H9 (cell line): ENCODE results near the gene DAB2IP. TPM values are rescaled to one million over a fixed set of nuclear protein-coding genes. Genes with fewer than 3 reads are reported as not detected.
A peak's percentile ranks its signal among the peaks of the same experiment; 100 is the strongest.

Experiments used
- DNase-seq: peaks from one replicate; pipeline ENCODE4 v3.0.0-alpha.2; 2017
- H2AFZ ChIP-seq: one replicate; pipeline ENCODE4 v1.6.1; 2013; ENCODE audit warnings: mild to moderate bottlenecking, low read length, control low read depth, moderate library complexity
- H2AK5ac ChIP-seq: 2 replicates; pipeline ENCODE4 v1.6.1; 2013; ENCODE audit warnings: low read length, control low read depth, mixed read lengths; ENCODE audit not compliant: insufficient read length
- H2BK120ac ChIP-seq: one replicate; pipeline ENCODE4 v1.6.1; 2013; ENCODE audit warnings: low read depth, mild to moderate bottlenecking, low read length, control low read depth, inconsistent platforms; ENCODE audit not compliant: poor library complexity, severe bottlenecking
- H2BK12ac ChIP-seq: 2 replicates; pipeline ENCODE4 v1.6.1; 2013; ENCODE audit warnings: low read length, control low read depth, mixed read lengths, low read depth; ENCODE audit not compliant: insufficient read length
- H2BK15ac ChIP-seq: 2 replicates; pipeline ENCODE4 v1.6.1; 2013; ENCODE audit warnings: low read depth, low read length, control low read depth
- H2BK20ac ChIP-seq: one replicate; pipeline ENCODE4 v1.6.1; 2013; ENCODE audit warnings: low read depth, mild to moderate bottlenecking, low read length, control low read depth, inconsistent platforms; ENCODE audit not compliant: poor library complexity, severe bottlenecking
- H2BK5ac ChIP-seq: 2 replicates; pipeline ENCODE4 v1.6.1; 2013; ENCODE audit warnings: low read length, control low read depth, mixed read lengths; ENCODE audit not compliant: insufficient read length
- H3K14ac ChIP-seq: 2 replicates; pipeline ENCODE4 v1.6.1; 2013; ENCODE audit warnings: low read length, control low read depth; ENCODE audit not compliant: insufficient read depth
- H3K18ac ChIP-seq: 2 replicates; pipeline ENCODE4 v1.6.1; 2013; ENCODE audit warnings: low read depth, mild to moderate bottlenecking, mixed read lengths, low read length, control low read depth; ENCODE audit not compliant: insufficient read length
- H3K23ac ChIP-seq: 2 replicates; pipeline ENCODE4 v1.6.1; 2013; ENCODE audit warnings: low read length, control low read depth, mixed read lengths, low read depth; ENCODE audit not compliant: insufficient read length
- H3K23me2 ChIP-seq: 2 replicates; pipeline ENCODE4 v1.6.1; 2013; ENCODE audit warnings: low read depth, mild to moderate bottlenecking, mixed read lengths, low read length, control low read depth; ENCODE audit not compliant: insufficient read length, poor library complexity, severe bottlenecking
- H3K27ac ChIP-seq: 2 replicates; pipeline ENCODE4 v1.5.1; 2013; ENCODE audit warnings: low read length, control low read depth, mixed read lengths, low read depth; ENCODE audit not compliant: insufficient read length
- H3K27me3 ChIP-seq: 2 replicates; pipeline ENCODE4 v1.6.1; 2013; ENCODE audit warnings: low read length, control low read depth, inconsistent platforms; ENCODE audit not compliant: insufficient read depth
- H3K4ac ChIP-seq: 2 replicates; pipeline ENCODE4 v1.6.1; 2013; ENCODE audit warnings: low read depth, mild to moderate bottlenecking, control low read depth, inconsistent platforms, low read length, moderate library complexity
- H3K4me1 ChIP-seq: 2 replicates; pipeline ENCODE4 v1.6.1; 2013; ENCODE audit warnings: low read length, control low read depth, inconsistent platforms; ENCODE audit not compliant: insufficient read depth
- H3K4me2 ChIP-seq: 2 replicates; pipeline ENCODE4 v1.6.1; 2013; ENCODE audit warnings: low read length, control low read depth, mixed read lengths; ENCODE audit not compliant: insufficient read length, insufficient read depth
- H3K56ac ChIP-seq: 2 replicates; pipeline ENCODE4 v1.6.1; 2013; ENCODE audit warnings: low read depth, mild to moderate bottlenecking, mixed read lengths, low read length, control low read depth; ENCODE audit not compliant: insufficient read length
- H3K79me1 ChIP-seq: 2 replicates; pipeline ENCODE4 v1.6.1; 2013; ENCODE audit warnings: low read depth, mild to moderate bottlenecking, moderate library complexity, low read length, control low read depth, inconsistent platforms; ENCODE audit not compliant: insufficient read depth, poor library complexity, severe bottlenecking
- H3K79me2 ChIP-seq: 2 replicates; pipeline ENCODE4 v1.6.1; 2013; ENCODE audit warnings: low read length, control low read depth, inconsistent platforms; ENCODE audit not compliant: insufficient read depth
- H3K9ac ChIP-seq: 2 replicates; pipeline ENCODE4 v1.6.1; 2013; ENCODE audit warnings: low read length, control low read depth, mixed read lengths; ENCODE audit not compliant: insufficient read length; ENCODE audit errors: extremely low read depth
- H3K9me3 ChIP-seq: one replicate; pipeline ENCODE4 v1.6.1; 2013; ENCODE audit warnings: low read depth, low read length, inconsistent platforms; ENCODE audit not compliant: control insufficient read depth
- H3T11ph ChIP-seq: one replicate; pipeline ENCODE4 v1.6.1; 2013; ENCODE audit warnings: mild to moderate bottlenecking, low read length, control low read depth, inconsistent platforms
- H4K20me1 ChIP-seq: one replicate; pipeline ENCODE4 v1.6.1; 2013; ENCODE audit not compliant: control insufficient read depth, insufficient read length, insufficient read depth
- H4K5ac ChIP-seq: 2 replicates; pipeline ENCODE4 v1.6.1; 2013; ENCODE audit warnings: low read depth, mild to moderate bottlenecking, mixed read lengths, low read length, control low read depth; ENCODE audit not compliant: insufficient read length
- H4K8ac ChIP-seq: replicated peaks from 2 replicates; pipeline ENCODE4 v1.6.1; 2013; ENCODE audit warnings: low read length, control low read depth, mixed read lengths, low read depth; ENCODE audit not compliant: insufficient read length
- H4K91ac ChIP-seq: 2 replicates; pipeline ENCODE4 v1.6.1; 2013; ENCODE audit warnings: low read depth, mild to moderate bottlenecking, moderate library complexity, mixed read lengths, low read length, control low read depth; ENCODE audit not compliant: insufficient read length
- H3K27ac Mint-ChIP-seq, 3 experiments: 2 replicates in 2 of 3; 3 replicates in 1 of 3; pipeline ENCODE4 v1.8.0; 2020 to 2021; ENCODE audit warnings: mixed read lengths in 3 of 3, mild to moderate bottlenecking in 1 of 3, moderate library complexity in 1 of 3
- H3K27me3 Mint-ChIP-seq: 2 replicates; pipeline ENCODE4 v1.8.0; 2021; ENCODE audit warnings: low read depth, mild to moderate bottlenecking, moderate library complexity, mixed read lengths
- H3K36me3 Mint-ChIP-seq, 3 experiments: 2 replicates in 2 of 3; 3 replicates in 1 of 3; pipeline ENCODE4 v1.8.0; 2020 to 2021; ENCODE audit warnings: low read depth in 3 of 3, mixed read lengths in 3 of 3; ENCODE audit not compliant: insufficient read depth in 1 of 3
- H3K4me1 Mint-ChIP-seq, 2 experiments: 2 replicates each; pipeline ENCODE4 v1.8.0; 2020; ENCODE audit warnings: mixed read lengths in 2 of 2
- H3K4me3 Mint-ChIP-seq, 2 experiments: 2 replicates in 1 of 2; 3 replicates in 1 of 2; pipeline ENCODE4 v1.8.0; 2020 to 2021; ENCODE audit warnings: mild to moderate bottlenecking in 2 of 2, mixed read lengths in 2 of 2, moderate library complexity in 1 of 2
- H3K9me3 Mint-ChIP-seq, 2 experiments: 2 replicates in 1 of 2; 3 replicates in 1 of 2; pipeline ENCODE4 v1.8.0; 2020; ENCODE audit warnings: mild to moderate bottlenecking in 2 of 2, mixed read lengths in 2 of 2, moderate library complexity in 1 of 2
- CTCF ChIP-seq: fragments of 200-600 bp; sonication (generic); conservative IDR thresholded peaks from 3 replicates; pipeline ENCODE4 v1.8.0; 2021; ENCODE audit warnings: antibody characterized with exemption, mild to moderate bottlenecking
- WGBS: extraction: QIAGEN DNeasy Blood & Tissue Kit; methylation state at CpG from one replicate; pipeline ENCODE4 v1.1.7; 2013; ENCODE audit warnings: missing lambda C conversion rate, low lambda C conversion rate, mixed read lengths; ENCODE audit not compliant: insufficient read length; ENCODE audit errors: extremely low coverage; 5-methylcytosine and 5-hydroxymethylcytosine counted together
- total RNA-seq: library from RNA; stranded (reverse); gene quantifications from 2 replicates; pipeline ENCODE4 v1.2.1, GENCODE V29; 2021

DAB2IP gene
- total RNA-seq, 1 experiment from 2014 or later: 22.6 TPM

- TF ChIP-seq CTCF: no peak
- H3K23ac ChIP-seq: no peak overlapping the region
- no peaks in the 10 kb centered on the region for H3K23me2 ChIP-seq
- H3K56ac ChIP-seq: no peak overlapping the region
- WGBS: 98% methylated on average over 6 of the region's 15 CpGs
- H3K4me3 Mint-ChIP-seq: no peak overlapping the region
- H3K27me3 Mint-ChIP-seq: peaks cover 8% of the 10 kb centered on the region
- peak; percentile 46 for DNase-seq
- no peaks in the 10 kb centered on the region for H3K27me3 ChIP-seq
- no peak overlapping the region for H2BK12ac ChIP-seq
- no peaks in the 10 kb centered on the region for H3K79me2 ChIP-seq
- no peak overlapping the region for H3K18ac ChIP-seq
- H3K4ac ChIP-seq: no peak overlapping the region
- H4K8ac ChIP-seq: no peak overlapping the region
- H2BK15ac ChIP-seq: no peak overlapping the region
- H3T11ph ChIP-seq: no peak overlapping the region
- no peaks in the 10 kb centered on the region for H3K79me1 ChIP-seq
- peaks cover 0 to 4% (median 4%) of the 10 kb centered on the region in 3 experiments; a peak in 3 of 7 replicates for H3K36me3 Mint-ChIP-seq
- H3K4me2 ChIP-seq: no peak overlapping the region
- H2AK5ac ChIP-seq: no peak overlapping the region
- H4K5ac ChIP-seq: no peak overlapping the region
- H3K9me3 ChIP-seq: no peaks in the 10 kb centered on the region
- no peak overlapping the region for H2BK5ac ChIP-seq
- no peak overlapping the region; a peak in 2 of 7 replicates for H3K27ac Mint-ChIP-seq
- H3K9me3 Mint-ChIP-seq: peaks cover 2 to 6% of the 10 kb centered on the region in 2 experiments; a peak in 2 of 5 replicates
- no peak overlapping the region for H4K91ac ChIP-seq
- no peaks in the 10 kb centered on the region for H4K20me1 ChIP-seq
- no peak overlapping the region for H2AFZ ChIP-seq
- H3K14ac ChIP-seq: no peak overlapping the region
- H3K4me1 Mint-ChIP-seq: peaks cover 28 to 52% of the 10 kb centered on the region in 2 experiments
- H2BK120ac ChIP-seq: no peak overlapping the region
- H3K4me1 ChIP-seq: no peaks in the 10 kb centered on the region; the same call in 1 of the 2 replicates
- H3K27ac ChIP-seq: no peak overlapping the region
- H3K9ac ChIP-seq: no peak overlapping the region
- no peak overlapping the region for H2BK20ac ChIP-seq
Observed at GRCh38 chr9:121788686-121789366, 137.4 kb downstream of the DAB2IP start.
